GM18498 (cell line): ENCODE results near the gene ROGDI.

Source experiments
- ATAC-seq: cut with Tn5 transposase; IDR thresholded peaks from one replicate; pipeline ENCODE4 v1.9.1; 2021; ENCODE audit warnings: mild to moderate bottlenecking, moderate library complexity; ENCODE audit not compliant: unreplicated experiment

Gene ROGDI

DNA sequence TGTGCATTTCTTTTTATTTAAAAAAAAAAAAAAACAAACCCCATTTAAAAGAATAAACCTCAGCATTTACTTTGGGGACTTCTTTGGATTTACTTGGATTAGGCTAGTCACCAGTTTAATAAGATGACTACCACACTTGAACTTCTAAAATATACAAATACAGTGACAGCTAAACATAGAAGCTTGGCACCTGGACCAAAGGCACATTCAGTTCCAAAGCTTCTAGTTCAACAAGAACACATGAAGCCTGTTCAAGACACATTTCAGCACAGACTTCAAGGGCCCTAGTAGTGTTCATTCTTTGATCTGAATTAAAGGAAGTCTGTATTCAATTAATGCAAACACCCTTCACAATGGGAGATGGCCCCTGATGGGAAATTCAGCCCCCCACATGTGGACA lies 11.6 kb upstream of the ROGDI start:
- ATAC-seq, result no peak

- no peak for ATAC-seq
These were observed 11.0 kb upstream of the ROGDI start for GRCh38 chr16:4813251-4814003.

GRCh38 chr16:4811773-4812172 lies 9.3 kb upstream of the ROGDI start:
- no peak for ATAC-seq

DNA sequence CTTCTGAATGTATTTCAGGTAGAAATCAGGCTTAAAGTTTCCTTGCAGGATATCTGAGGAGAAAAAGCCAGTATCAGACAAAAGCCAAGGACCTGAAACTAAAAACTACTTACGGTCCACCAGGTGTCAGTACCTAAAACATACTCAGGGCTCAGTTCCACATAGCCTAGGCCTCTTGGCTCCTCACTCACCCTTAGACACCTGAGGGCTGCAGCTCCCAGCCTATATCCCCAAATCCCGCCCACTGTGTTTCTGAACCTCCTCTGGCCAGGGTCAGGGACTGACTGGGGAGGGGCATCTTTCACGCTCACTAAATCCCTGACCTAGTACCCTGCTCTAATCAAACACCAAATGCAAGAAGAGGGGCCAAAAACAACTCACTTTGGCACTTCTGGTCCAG lies 8.8 kb upstream of the ROGDI start:
- ATAC-seq, result no peak

GRCh38 chr16:4806280-4806679 lies 3.8 kb upstream of the ROGDI start:
- ATAC-seq, result no peak

GRCh38 chr16:4805231-4805630 lies 2.8 kb upstream of the ROGDI start:
- ATAC-seq, result no peak

GRCh38 chr16:4803898-4804762 lies 1.7 kb upstream of the ROGDI start:
- ATAC-seq, result no peak

DNA sequence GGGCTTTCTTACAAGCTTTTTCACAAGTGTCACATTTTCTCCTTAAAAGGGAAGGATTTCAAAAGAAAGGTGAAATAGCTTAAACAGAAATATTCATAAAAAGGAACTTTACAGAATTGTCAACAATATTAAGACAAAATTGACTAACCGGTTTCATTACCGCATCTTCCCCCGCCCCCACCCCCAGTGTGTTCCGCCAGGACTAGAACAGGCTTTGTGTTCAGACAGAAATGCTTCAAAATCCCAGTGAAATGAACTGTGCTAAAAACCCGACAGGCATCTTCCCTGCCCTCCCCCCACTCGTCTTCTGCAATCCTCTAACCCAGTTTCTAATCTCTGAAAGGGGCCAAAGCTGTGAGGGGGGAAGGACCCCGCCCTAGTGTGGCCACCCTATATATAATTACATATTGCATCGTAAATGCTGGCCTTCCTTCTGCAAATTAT lies 990 bp upstream of the ROGDI start:
- no peak for ATAC-seq

- ATAC-seq, result peak; percentile 94
These were observed 340 bp upstream of the ROGDI start for GRCh38 chr16:4802659-4803287.

DNA sequence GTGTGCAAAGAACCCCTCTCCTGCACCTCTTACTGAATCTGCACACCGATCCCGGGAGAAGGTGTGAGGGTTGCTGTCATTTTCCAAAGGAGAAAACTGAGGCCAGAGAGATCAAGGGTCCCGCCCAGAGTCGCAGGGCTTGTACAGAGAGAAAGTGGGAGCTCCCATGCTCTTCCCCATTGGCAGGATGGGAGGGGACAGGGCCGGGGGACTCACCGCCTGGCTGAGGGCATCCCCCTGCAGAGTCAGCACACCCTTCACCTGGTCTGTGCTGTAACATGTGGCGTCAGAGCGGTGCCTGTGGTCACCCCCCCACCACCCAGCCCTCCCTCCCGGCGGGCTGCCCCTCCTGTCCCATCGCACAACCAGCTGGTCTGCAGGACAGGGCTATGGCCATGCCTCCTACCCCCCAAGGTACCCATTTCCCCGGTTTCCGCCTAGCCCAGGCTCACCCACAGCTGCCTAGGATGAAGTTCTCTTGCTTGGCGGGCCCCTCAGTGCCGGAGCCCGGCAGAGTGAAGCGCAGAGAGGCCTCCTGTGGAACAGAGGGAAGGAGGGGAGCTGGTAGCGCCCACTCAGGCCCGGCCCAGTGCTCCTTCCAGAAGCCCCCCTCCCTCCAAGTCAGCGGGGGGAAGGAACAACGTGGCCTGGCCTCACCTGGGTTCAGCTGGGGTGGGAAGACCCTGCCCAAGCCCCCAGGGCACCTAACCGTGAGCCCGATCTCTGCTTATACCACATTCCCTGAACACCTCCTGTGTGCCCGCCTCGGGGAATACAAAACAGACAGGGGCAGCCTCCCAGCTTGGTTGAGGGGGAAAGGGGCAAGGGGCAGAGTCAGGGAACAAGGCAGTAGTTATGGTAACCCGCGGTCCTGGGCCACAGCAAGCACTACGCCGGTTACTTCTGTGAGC lies 1.1 kb downstream of the ROGDI start:
- ATAC-seq, result no peak

GRCh38 chr16:4800290-4801041 lies 2.0 kb downstream of the ROGDI start:
- ATAC-seq, result no peak

- no peak for ATAC-seq
These were observed 3.1 kb downstream of the ROGDI start for GRCh38 chr16:4799171-4799855.

GRCh38 chr16:4798456-4798855 lies 4.0 kb downstream of the ROGDI start:
- ATAC-seq, result no peak

DNA sequence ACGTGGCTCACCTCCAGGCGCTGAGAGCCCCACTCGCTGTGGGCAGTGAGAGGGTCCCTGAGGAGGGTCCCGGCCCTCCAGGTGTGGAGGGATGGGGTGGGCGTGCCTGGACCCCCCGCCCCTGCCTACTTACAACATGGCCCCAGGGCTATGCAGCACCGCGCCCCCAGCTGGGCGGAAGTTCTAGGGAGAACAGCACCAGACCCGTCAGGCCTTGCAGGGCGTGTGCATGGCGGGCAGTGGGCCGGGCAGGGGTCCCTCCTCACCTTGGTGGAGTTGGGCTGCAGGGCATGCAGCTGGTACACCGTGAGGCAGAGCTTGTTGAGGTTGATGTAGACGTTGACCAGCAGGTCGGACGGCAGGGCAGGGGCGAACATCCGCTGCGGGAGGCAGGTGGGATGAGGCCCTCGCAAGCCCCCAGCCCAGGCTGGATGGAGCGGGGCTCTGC lies 4.6 kb downstream of the ROGDI start:
- no peak for ATAC-seq

DNA sequence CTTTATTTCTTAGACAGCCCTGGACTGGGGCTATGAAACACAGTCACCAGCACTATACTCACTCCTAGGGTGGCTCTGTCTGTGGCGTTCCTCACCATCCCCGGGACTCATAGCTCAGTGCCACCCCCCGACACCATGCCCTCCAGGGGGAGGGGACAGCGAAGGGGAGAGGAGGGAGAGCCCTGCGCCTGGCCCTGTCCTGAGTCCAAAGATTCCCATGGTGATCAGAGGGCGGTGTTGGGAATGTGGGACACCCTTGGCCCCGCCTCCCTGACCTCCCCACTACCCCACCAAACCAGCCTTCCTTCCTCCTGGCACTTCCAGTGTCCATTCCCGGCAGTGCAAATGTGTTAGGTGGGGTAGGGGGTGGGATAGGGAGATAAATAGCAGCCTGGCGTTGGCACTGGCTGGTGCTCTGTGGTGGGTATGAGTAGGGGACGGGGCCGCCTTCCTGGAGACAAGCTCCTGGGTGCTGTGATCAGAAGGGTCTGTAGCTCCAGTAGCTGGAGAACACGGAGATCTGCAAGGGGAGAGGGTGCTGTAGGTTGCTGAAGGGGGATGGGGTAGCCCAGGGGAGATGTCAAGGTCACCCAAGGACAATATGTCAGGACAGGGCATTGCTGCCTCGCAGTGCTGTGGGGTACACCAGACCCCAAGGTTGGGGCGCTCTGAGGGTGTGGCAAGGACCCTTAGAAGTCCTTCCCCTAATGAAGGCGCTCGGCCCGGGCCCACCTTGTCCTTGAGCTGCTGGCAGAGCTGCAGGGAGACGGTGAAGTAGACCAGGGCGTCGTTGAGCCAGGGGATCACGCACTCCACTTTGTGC lies 5.2 kb downstream of the ROGDI start:
- no peak for ATAC-seq

DNA sequence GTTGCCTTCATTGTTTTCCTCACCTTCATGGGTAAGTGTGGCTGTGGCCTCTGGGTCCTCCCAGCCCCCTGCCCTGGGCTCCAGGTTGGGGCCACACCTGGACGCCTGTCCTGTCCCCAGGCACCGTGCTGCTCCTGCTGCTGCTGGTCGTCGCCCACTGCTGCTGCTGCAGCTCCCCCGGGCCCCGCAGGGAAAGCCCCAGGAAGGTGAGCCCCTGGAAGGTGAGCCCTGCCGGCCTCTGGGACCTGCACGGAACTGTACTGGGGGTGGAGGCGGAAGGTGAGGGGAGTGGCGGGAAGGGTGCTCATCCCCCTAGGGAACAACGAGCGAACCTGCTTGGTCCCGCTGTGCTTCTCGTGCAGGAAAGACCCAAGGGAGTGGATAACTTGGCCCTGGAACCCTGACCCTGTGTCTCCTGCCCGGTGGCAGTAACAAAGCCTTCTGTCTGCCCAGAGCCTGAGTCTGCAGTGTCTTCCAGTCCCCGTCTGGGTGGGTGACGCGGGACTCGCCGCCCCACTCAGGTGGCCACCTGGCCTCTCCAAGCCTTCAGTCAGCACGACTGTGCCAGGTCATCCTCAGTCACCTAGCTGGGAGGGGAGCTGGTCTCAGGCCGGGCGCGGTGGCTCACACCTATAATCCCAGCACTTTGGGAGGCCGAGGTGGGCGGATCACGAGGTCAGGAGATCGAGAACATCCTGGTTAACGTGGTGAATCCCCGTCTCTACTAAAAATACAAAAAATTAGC lies 6.4 kb downstream of the ROGDI start:
- no peak for ATAC-seq

GRCh38 chr16:4795181-4795827 lies 7.1 kb downstream of the ROGDI start, which contains the start of gene SMIM22:
TSS of gene SMIM22 (plus strand) at chr16:4795369. CDS start at chr16:4795735, 366 bp downstream.
- ATAC-seq, result no peak
